K562 (cell line): ENCODE results near the gene EFHD2.

ENCODE experiments used
- CHD7 ChIP-seq: fragments of 200-600 bp; sonication (generic); IDR thresholded peaks from one replicate; pipeline ENCODE4 v1.6.1; 2012; ENCODE audit warnings: mild to moderate bottlenecking, low read depth, low read length, inconsistent platforms
- CTCF ChIP-seq, 3 experiments: IDR thresholded peaks in 2 of 3; conservative IDR thresholded peaks in 1 of 3; 2 replicates each; pipeline ENCODE4 v1.5.1; 2011 to 2012; ENCODE audit warnings: low read length in 3 of 3, mild to moderate bottlenecking in 3 of 3, control low read depth in 2 of 3, improper control_type of control experiment in 1 of 3, inconsistent platforms in 1 of 3, low read depth in 1 of 3, mixed read lengths in 1 of 3, moderate library complexity in 1 of 3; ENCODE audit not compliant: insufficient read depth in 2 of 3
- E2F5 ChIP-seq: sonication (generic); formaldehyde crosslinking; IDR thresholded peaks from 2 replicates; pipeline ENCODE4 v1.8.0; 2022; ENCODE audit warnings: mild to moderate bottlenecking, missing genetic modification reagents
- JUND ChIP-seq, 2 experiments: IDR thresholded peaks; 2 replicates in 1 of 2; 3 replicates in 1 of 2; pipeline ENCODE4 v1.6.1; 2011; ENCODE audit warnings: borderline replicate concordance in 2 of 2, low read depth in 2 of 2, low read length in 2 of 2, improper control_type of control experiment in 1 of 2, missing biosample characterization in 1 of 2, missing genetic modification characterization in 1 of 2, missing genetic modification reagents in 1 of 2
- POLR3A ChIP-seq: IDR thresholded peaks from 2 replicates; pipeline ENCODE4 v1.6.1; 2011; ENCODE audit warnings: borderline replicate concordance, mild to moderate bottlenecking, moderate library complexity; ENCODE audit not compliant: insufficient read length, insufficient read depth; ENCODE audit errors: extremely low read depth
- U2AF1 ChIP-seq: fragments of 200-400 bp; formaldehyde crosslinking; optimal IDR thresholded peaks from 2 replicates; pipeline ENCODE3; 2017; ENCODE audit warnings: mild to moderate bottlenecking, low read depth, low read length, moderate library complexity
- TF ChIP-seq, protein P1 (sequence below), 2 experiments: fragments of 450-650 bp in 1 of 2; sonication (generic) in 1 of 2; formaldehyde crosslinking in 1 of 2; IDR thresholded peaks in 1 of 2; conservative IDR thresholded peaks in 1 of 2; 2 replicates each; pipeline versions ENCODE4 v1.6.1 to v1.8.1; 2016 to 2023; ENCODE audit warnings: mild to moderate bottlenecking in 2 of 2, moderate library complexity in 2 of 2, inconsistent platforms in 1 of 2, missing genetic modification reagents in 1 of 2

GRCh38 chr1:15451014-15451722 is 41.5 kb downstream of the EFHD2 start:
- TF ChIP-seq CHD7, result no peak
- no peak for TF ChIP-seq CTCF (IDR thresholded peaks at IDR 0.05 in 2 of 3, conservative IDR thresholded peaks at IDR 0.05 in 1 of 3; ENCODE audit: insufficient read depth in 2 of 3, low read depth in 1 of 3, low read length in 3 of 3)
- TF ChIP-seq E2F5 (CRISPR knock-in tag), result no peak
- TF ChIP-seq POLR3A, result no peak
- TF ChIP-seq U2AF1, result no peak
- TF ChIP-seq, protein P1, sequence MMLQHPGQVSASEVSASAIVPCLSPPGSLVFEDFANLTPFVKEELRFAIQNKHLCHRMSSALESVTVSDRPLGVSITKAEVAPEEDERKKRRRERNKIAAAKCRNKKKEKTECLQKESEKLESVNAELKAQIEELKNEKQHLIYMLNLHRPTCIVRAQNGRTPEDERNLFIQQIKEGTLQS (IDR thresholded peaks at IDR 0.05), result no peak
- TF ChIP-seq, protein P1 (CRISPR knock-in tag; conservative IDR thresholded peaks at IDR 0.05), result no peak
- TF ChIP-seq JUND (IDR thresholded peaks at IDR 0.05; ENCODE audit: borderline replicate concordance, low read depth, low read length), result no peak
- no peak for TF ChIP-seq JUND (tag; IDR thresholded peaks at IDR 0.05; ENCODE audit: borderline replicate concordance, low read depth, low read length)
